ENCODE data around the gene METTL3.
A peak's percentile ranks its signal among the peaks of the same experiment; 100 is the strongest.
"Not testable (repeated sequence)": the region's sequence is repeated elsewhere in the genome, so short reads cannot be mapped to it uniquely, and the experiment has no call there.

METTL3 gene

GRCh38 chr14:21510735-21511657 lies at the start of gene METTL3:
Gene METTL3 (minus strand): TSS chr14:21511340. CDS start chr14:21511223, 117 bp downstream.
- TF ChIP-seq CTCF (IDR thresholded peaks at IDR 0.05; ENCODE audit: low read depth, low read length) = no peak
- H3K4me3 ChIP-seq (replicated peaks in 1 of 2; ENCODE audit: low read depth in 2 of 2, low read length in 2 of 2) = peak within 1 kb of the TSS; percentile 92 to 96
- peak; percentile 99 for DNase-seq (ENCODE audit: low read depth in 2 of 2)

DNA sequence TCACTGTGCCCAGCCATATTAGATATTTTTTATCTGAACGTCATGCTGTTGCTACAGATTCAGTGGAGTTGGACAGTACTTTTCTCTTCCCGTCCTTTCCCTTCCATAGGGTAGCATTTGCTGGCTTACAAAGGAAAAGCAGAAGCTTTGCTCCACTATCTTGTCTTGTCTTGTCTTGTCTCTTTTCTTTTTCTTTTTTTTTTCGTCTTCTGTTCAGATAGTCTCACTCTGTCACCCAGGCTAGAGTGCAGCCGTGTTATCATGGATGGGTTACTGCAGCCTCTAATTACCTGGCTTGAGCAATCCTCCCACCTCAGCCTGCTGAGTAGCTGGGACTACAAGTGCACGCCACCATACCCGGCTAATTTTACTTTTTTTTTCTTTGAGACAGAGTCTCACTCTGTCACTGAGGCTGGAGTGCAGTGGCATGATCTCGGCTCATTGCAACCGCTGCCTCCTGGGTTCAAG lies 47.6 kb upstream of the METTL3 start:
- DNase-seq (ENCODE audit: low read depth in 2 of 2) = no peak
- no peak for TF ChIP-seq CTCF (IDR thresholded peaks at IDR 0.05; ENCODE audit: low read depth, low read length)

DNA sequence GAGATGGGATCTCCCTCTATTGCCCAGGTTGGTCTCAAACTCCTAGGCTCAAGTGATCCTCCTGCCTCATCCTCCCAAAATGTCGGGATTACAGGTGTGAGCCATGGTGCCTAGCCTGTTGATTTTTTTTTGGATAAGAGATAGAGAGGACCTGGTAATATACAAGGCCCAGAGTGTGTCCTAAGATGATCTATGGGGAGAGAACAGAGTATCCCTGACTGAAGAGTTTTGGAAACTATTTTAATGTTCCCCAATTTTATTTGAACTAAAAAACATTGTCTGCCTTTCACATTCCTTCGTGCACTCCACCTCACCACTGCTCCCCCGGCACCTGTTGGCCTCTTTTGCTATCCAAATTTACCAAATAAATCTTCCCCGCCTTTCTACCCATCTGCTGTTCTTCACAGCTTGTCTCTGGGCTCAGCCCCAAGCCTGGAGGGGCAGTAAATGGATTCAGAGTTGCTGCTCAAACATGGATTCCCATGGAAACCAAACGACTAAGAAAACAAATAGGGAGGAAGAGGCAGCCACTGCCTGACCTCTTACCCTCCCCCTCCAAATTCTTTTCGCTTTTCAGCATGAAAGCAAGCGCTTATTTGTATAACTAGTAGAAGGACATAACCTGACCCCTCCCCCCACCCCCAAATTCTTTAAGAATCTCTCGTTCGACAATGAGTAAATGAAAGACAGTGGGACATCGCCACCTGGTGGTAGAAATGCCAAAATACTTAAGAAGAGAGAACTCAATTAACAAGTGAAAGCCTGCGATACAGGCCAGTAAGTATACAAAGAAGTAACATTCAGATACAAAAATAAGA lies 46.2 kb upstream of the METTL3 start:
- peak; percentile 58 for TF ChIP-seq CTCF (IDR thresholded peaks at IDR 0.05; ENCODE audit: low read depth, low read length)
- DNase-seq (ENCODE audit: low read depth in 2 of 2) = peak; percentile 92 to 93
- peak overlapping the region; percentile 1 to 25 for H3K4me3 ChIP-seq (replicated peaks in 1 of 2; ENCODE audit: low read depth in 2 of 2, low read length in 2 of 2)

More for the DNA sequence above, 47.6 kb upstream of the METTL3 start:
- H3K4me3 ChIP-seq (replicated peaks in 1 of 2; ENCODE audit: low read depth in 2 of 2, low read length in 2 of 2) = no peak overlapping the region

- DNase-seq (ENCODE audit: low read depth in 2 of 2) = no peak
- no peak for TF ChIP-seq CTCF (IDR thresholded peaks at IDR 0.05; ENCODE audit: low read depth, low read length)
- H3K4me3 ChIP-seq (replicated peaks in 1 of 2; ENCODE audit: low read depth in 2 of 2, low read length in 2 of 2) = no peak overlapping the region
These were observed 45.4 kb upstream of the METTL3 start for GRCh38 chr14:21556378-21557083.

- DNase-seq (ENCODE audit: low read depth in 2 of 2) = no peak
- H3K4me3 ChIP-seq (replicated peaks in 1 of 2; ENCODE audit: low read depth in 2 of 2, low read length in 2 of 2) = no peak overlapping the region
- no peak for TF ChIP-seq CTCF (IDR thresholded peaks at IDR 0.05; ENCODE audit: low read depth, low read length)
These were observed 42.1 kb upstream of the METTL3 start for GRCh38 chr14:21553266-21553665.

- DNase-seq (ENCODE audit: low read depth in 2 of 2); H3K4me3 ChIP-seq (replicated peaks in 1 of 2; ENCODE audit: low read depth in 2 of 2, low read length in 2 of 2): not testable (repeated sequence)
These were observed 33.4 kb upstream of the METTL3 start for GRCh38 chr14:21544588-21544987.

Measured in cardiac fibroblast (primary cell).